ENCODE measurements around the gene MYL7. TPM values are rescaled to one million over a fixed set of nuclear protein-coding genes. Genes with fewer than 3 reads are reported as not detected.

The MYL7 gene
- total RNA-seq, 1 donor = not detected

Small RNAs within 50 kb of the gene (small RNA-seq; reads per million reads assigned to genes)
- gene RNA5SP230 = not detected

Other genes with a start within 250 kb of the MYL7 start
- gene URGCP, start 234.7 kb downstream of the MYL7 start, total RNA-seq = 28.9 and 30.4 TPM in 2 replicates
- gene UBE2D4, start 214.9 kb downstream of the MYL7 start, total RNA-seq = 19.2 and 22.1 TPM in 2 replicates
- gene SPDYE1, start 143.4 kb downstream of the MYL7 start, total RNA-seq = not detected in 2 replicates
- 97.5 and 105 TPM in 2 replicates for gene DBNL, start 96.6 kb downstream of the MYL7 start, total RNA-seq
- gene PGAM2, start 75.8 kb downstream of the MYL7 start, total RNA-seq = 0.29 and 0.36 TPM in 2 replicates
- 35.9 and 40.9 TPM in 2 replicates for gene POLM, start 58.8 kb downstream of the MYL7 start, total RNA-seq
- gene AEBP1, start 37.0 kb downstream of the MYL7 start, total RNA-seq = 219 and 267 TPM in 2 replicates
- 69.2 and 80.3 TPM in 2 replicates for gene POLD2, start 17.8 kb downstream of the MYL7 start, total RNA-seq
- gene GCK, start 48.1 kb upstream of the MYL7 start, total RNA-seq = not detected in 2 replicates
- gene YKT6, start 59.6 kb upstream of the MYL7 start, total RNA-seq = 90.1 and 95.2 TPM in 2 replicates
- gene CAMK2B, start 184.3 kb upstream of the MYL7 start, total RNA-seq = not detected in 2 replicates

Data from osteoblast (primary cell).